SK-N-SH (cell line): ENCODE data around the gene LMOD3. TPM values are rescaled to one million over a fixed set of nuclear protein-coding genes. Genes with fewer than 3 reads are reported as not detected.

Source experiments
- CTCF ChIA-PET: fragments of 300-600, 350-600 bp; formaldehyde crosslinking; extraction: SDS; loops from one replicate; lab custom pipeline; 2021; lab: Yijun Ruan, JAX
- POLR2A ChIA-PET: fragments of 350-600 bp; sonication (Branson Sonifier 250); formaldehyde crosslinking; extraction: SDS; loops from one replicate; lab custom pipeline; 2020; ENCODE audit warnings: antibody characterized with exemption, inconsistent platforms; lab: Yijun Ruan, JAX
- DNase-seq: peaks from one replicate; pipeline ENCODE4 v3.0.0; 2012
- H2AFZ ChIP-seq: fragments of 200-600 bp; sonication (generic); 2 replicates; pipeline ENCODE4 v1.8.1; 2016; ENCODE audit warnings: antibody characterized with exemption, mild to moderate bottlenecking, low read depth
- H3F3A ChIP-seq: fragments of 200-600 bp; sonication (generic); replicated peaks from 2 replicates; pipeline ENCODE3; 2016; ENCODE audit warnings: antibody characterized with exemption, mild to moderate bottlenecking; ENCODE audit not compliant: insufficient read depth
- H3K27ac ChIP-seq, 2 experiments: fragments of 200-500 bp in 1 of 2; fragments of 200-600 bp in 1 of 2; sonication (Bioruptor generic) in 1 of 2; sonication (generic), shearing (Covaris generic) in 1 of 2; 2 replicates each; pipeline versions ENCODE4 v1.5.1 to v1.6.1; 2014 to 2016; ENCODE audit warnings: low read depth in 2 of 2, inconsistent platforms in 1 of 2, low read length in 1 of 2, mild to moderate bottlenecking in 1 of 2, mixed read lengths in 1 of 2
- H3K27me3 ChIP-seq: fragments of 200-600 bp; sonication (generic), shearing (Covaris generic); 2 replicates; pipeline ENCODE4 v1.6.1; 2016; ENCODE audit warnings: mixed run types; ENCODE audit not compliant: insufficient read depth
- H3K36me3 ChIP-seq, 2 experiments: fragments of 200-500 bp in 1 of 2; fragments of 200-600 bp in 1 of 2; sonication (Bioruptor generic) in 1 of 2; sonication (generic) in 1 of 2; replicated peaks in 1 of 2; 2 replicates each; pipeline versions ENCODE3 to v1.5.1; 2014 to 2016; ENCODE audit warnings: low read length in 1 of 2, mild to moderate bottlenecking in 1 of 2; ENCODE audit not compliant: insufficient read depth in 2 of 2, control insufficient read depth in 1 of 2
- H3K4me1 ChIP-seq, 2 experiments: fragments of 200-500 bp in 1 of 2; fragments of 200-600 bp in 1 of 2; sonication (Bioruptor generic) in 1 of 2; sonication (generic), shearing (Covaris generic) in 1 of 2; 2 replicates each; pipeline versions ENCODE4 v1.5.1 to v1.6.1; 2014 to 2016; ENCODE audit warnings: low read depth in 1 of 2, low read length in 1 of 2, mixed run types in 1 of 2; ENCODE audit not compliant: insufficient read depth in 2 of 2, control insufficient read depth in 1 of 2
- H3K4me2 ChIP-seq: fragments of 200-600 bp; sonication (generic), shearing (Covaris generic); 2 replicates; pipeline ENCODE4 v1.6.1; 2017; ENCODE audit warnings: mixed run types
- H3K4me3 ChIP-seq, 2 experiments: fragments of 200-500 bp in 1 of 2; fragments of 200-600 bp in 1 of 2; sonication (Bioruptor generic) in 1 of 2; sonication (generic), shearing (Covaris generic) in 1 of 2; 2 replicates each; pipeline versions ENCODE4 v1.5.1 to v1.8.1; 2014 to 2016; ENCODE audit warnings: low read depth in 2 of 2, inconsistent platforms in 1 of 2, low read length in 1 of 2, mild to moderate bottlenecking in 1 of 2, mixed read lengths in 1 of 2, moderate library complexity in 1 of 2
- H3K79me2 ChIP-seq: fragments of 200-600 bp; sonication (generic); 2 replicates; pipeline ENCODE4 v1.8.1; 2017; ENCODE audit warnings: mild to moderate bottlenecking; ENCODE audit not compliant: insufficient read depth
- H3K9ac ChIP-seq: fragments of 200-600 bp; sonication (generic); 2 replicates; pipeline ENCODE4 v1.6.1; 2017; ENCODE audit warnings: mixed run types
- H3K9me2 ChIP-seq: fragments of 200-600 bp; sonication (generic); 2 replicates; pipeline ENCODE4 v1.6.1; 2017; ENCODE audit warnings: mixed run types
- H3K9me3 ChIP-seq: fragments of 200-600 bp; sonication (generic); 2 replicates; pipeline ENCODE4 v1.6.1; 2017; ENCODE audit warnings: mixed run types, mild to moderate bottlenecking, moderate library complexity
- H4K20me1 ChIP-seq: fragments of 200-600 bp; sonication (generic); 2 replicates; pipeline ENCODE4 v1.6.1; 2017; ENCODE audit warnings: mild to moderate bottlenecking, mixed run types; ENCODE audit not compliant: insufficient read depth
- CTCF ChIP-seq: fragments of 200-600 bp; sonication (generic); IDR thresholded peaks from 2 replicates; pipeline ENCODE4 v1.6.1; 2017; ENCODE audit warnings: antibody characterized with exemption, mild to moderate bottlenecking, moderate library complexity
- ELF1 ChIP-seq: IDR thresholded peaks from 2 replicates; pipeline ENCODE4 v1.4.0; 2012
- EP300 ChIP-seq, 2 experiments: IDR thresholded peaks; 2 replicates each; pipeline versions ENCODE4 v1.4.0 to v1.6.1; 2012; ENCODE audit warnings: borderline replicate concordance in 1 of 2, low read depth in 1 of 2, low read length in 1 of 2
- GABPA ChIP-seq: IDR thresholded peaks from 2 replicates; pipeline ENCODE4 v1.4.0; 2012; ENCODE audit warnings: low read depth, mild to moderate bottlenecking
- RFX5 ChIP-seq: IDR thresholded peaks from 2 replicates; pipeline ENCODE4 v1.6.1; 2012; ENCODE audit warnings: mild to moderate bottlenecking, improper control_type of control experiment, low read length
- RXRA ChIP-seq: IDR thresholded peaks from 2 replicates; pipeline ENCODE4 v1.4.0; 2012; ENCODE audit warnings: low read depth, mild to moderate bottlenecking, borderline replicate concordance
- SMC3 ChIP-seq: IDR thresholded peaks from 2 replicates; pipeline ENCODE4 v1.6.1; 2012; ENCODE audit warnings: low read depth, low read length, improper control_type of control experiment
- TCF12 ChIP-seq: IDR thresholded peaks from 2 replicates; pipeline ENCODE4 v1.4.0; 2012
- TEAD4 ChIP-seq: IDR thresholded peaks from 2 replicates; pipeline ENCODE4 v1.4.0; 2012; ENCODE audit warnings: mild to moderate bottlenecking, borderline replicate concordance; ENCODE audit not compliant: insufficient read depth
- WGBS: methylation state at CpG from one replicate; pipeline ENCODE4 v1.1.6; 2017; ENCODE audit warnings: low lambda C conversion rate; 5-methylcytosine and 5-hydroxymethylcytosine counted together
- polyA plus RNA-seq, 3 experiments: library from polyadenylated mRNA; depleted of rRNA; stranded (reverse); fragments of >200 nt; gene quantifications; 2 replicates each; pipeline ENCODE4 v1.2.3, GENCODE V29; 2012
- TF ChIP-seq, protein P1 (sequence below): fragments of 150-350 bp; IDR thresholded peaks from 2 replicates; pipeline ENCODE4 v1.6.1; 2017; ENCODE audit warnings: antibody characterized with exemption, low read length, low read depth, borderline replicate concordance
- TF ChIP-seq, protein P2 (sequence below): IDR thresholded peaks from 2 replicates; pipeline ENCODE4 v1.4.0; 2012; ENCODE audit warnings: low read depth, borderline replicate concordance
- TF ChIP-seq, protein P3 (sequence below): IDR thresholded peaks from 2 replicates; pipeline ENCODE4 v1.4.0; 2012; ENCODE audit warnings: low read depth, borderline replicate concordance

LMOD3 gene
- polyA plus RNA-seq, 1 of the 3 experiments (the other 2 are of a cell fraction) = not detected

DNA sequence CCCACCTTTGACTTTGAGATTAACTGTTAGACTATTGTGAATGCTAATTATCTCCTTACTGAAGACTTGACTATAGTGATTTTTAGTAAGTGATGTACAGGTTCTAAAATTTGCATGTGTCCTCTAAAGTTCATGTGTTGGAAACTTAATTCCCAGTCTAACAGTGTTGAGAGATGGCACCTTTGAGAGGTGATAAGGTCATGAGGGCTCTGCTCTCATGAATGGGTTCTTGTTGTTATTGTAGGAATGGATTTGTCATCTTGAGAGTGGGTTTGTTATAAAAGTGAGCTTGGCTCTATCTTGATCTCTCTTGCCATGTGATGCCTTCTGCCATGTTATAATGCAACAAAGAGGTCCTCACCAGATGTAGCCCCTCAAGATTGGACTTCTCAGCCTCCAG, 18.9 kb upstream of the LMOD3 start:
- DNase-seq = no peak
- Histone ChIP-seq H2AFZ (no peak overlapping the region), H3F3A (no peaks in the 10 kb centered on the region), H3K27ac (no peak overlapping the region), H3K9ac (no peak overlapping the region), H3K27me3 (no peaks in the 10 kb centered on the region), H3K4me1 (peaks cover 4 to 15% of the 10 kb centered on the region in 2 experiments; a peak in 3 of 4 replicates), H4K20me1 (no peaks in the 10 kb centered on the region), H3K4me2 (no peak overlapping the region), H3K4me3 (no peak overlapping the region), H3K36me3 (no peaks in the 10 kb centered on the region), H3K79me2 (no peaks in the 10 kb centered on the region), H3K9me3 (no peaks in the 10 kb centered on the region), H3K9me2 (no peaks in the 10 kb centered on the region)
- no peak for TF ChIP-seq TEAD4
- POLR2A ChIA-PET = no interaction called here
- CTCF ChIA-PET = interaction anchor here (1.1 to 1.5 kb wide), 2 partner anchors 159 to 165 kb away, joined by 3 to 5 read pairs; no protein-coding TSS in a partner anchor

DNA sequence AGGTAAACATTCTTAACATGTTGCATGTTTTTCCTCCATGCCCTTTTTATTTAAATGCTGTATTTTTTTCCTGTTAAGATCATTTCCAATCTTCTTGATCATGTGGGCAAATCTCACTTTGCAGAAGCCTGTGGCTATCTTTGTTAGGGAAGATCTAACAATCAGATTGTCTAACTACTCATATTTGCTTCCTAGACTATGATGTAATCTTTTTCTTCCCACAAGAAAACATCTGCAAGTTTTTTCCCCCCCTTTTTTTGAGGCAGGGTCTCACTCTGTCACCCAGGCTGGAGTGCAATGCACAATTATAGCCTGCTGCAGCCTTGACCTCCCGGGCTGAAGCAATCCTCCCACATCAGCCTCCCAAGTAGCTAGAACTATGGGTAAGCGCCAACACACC, 15.0 kb upstream of the LMOD3 start:
- H3K9ac ChIP-seq = no peak overlapping the region
- no peaks in the 10 kb centered on the region for H3K27me3 ChIP-seq
- H3K4me3 ChIP-seq = no peak overlapping the region
- H3K27ac ChIP-seq = no peak overlapping the region
- no peaks in the 10 kb centered on the region for H3K36me3 ChIP-seq
- POLR2A ChIA-PET = no interaction called here
- no peaks in the 10 kb centered on the region for H3K4me1 ChIP-seq
- H3K9me2 ChIP-seq = no peaks in the 10 kb centered on the region
- TF ChIP-seq EP300 (IDR thresholded peaks at IDR 0.05; ENCODE audit: borderline replicate concordance in 1 of 2, low read depth in 1 of 2, low read length in 1 of 2) (no peak), RFX5 (no peak), GABPA (no peak), TCF12 (no peak), SMC3 (no peak), RXRA (no peak), CTCF (no peak), ELF1 (no peak)
- TF ChIP-seq, protein P1, sequence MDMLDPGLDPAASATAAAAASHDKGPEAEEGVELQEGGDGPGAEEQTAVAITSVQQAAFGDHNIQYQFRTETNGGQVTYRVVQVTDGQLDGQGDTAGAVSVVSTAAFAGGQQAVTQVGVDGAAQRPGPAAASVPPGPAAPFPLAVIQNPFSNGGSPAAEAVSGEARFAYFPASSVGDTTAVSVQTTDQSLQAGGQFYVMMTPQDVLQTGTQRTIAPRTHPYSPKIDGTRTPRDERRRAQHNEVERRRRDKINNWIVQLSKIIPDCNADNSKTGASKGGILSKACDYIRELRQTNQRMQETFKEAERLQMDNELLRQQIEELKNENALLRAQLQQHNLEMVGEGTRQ = no peak
- TF ChIP-seq, protein P2, sequence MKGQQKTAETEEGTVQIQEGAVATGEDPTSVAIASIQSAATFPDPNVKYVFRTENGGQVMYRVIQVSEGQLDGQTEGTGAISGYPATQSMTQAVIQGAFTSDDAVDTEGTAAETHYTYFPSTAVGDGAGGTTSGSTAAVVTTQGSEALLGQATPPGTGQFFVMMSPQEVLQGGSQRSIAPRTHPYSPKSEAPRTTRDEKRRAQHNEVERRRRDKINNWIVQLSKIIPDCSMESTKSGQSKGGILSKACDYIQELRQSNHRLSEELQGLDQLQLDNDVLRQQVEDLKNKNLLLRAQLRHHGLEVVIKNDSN = no peak
- TF ChIP-seq, protein P3, sequence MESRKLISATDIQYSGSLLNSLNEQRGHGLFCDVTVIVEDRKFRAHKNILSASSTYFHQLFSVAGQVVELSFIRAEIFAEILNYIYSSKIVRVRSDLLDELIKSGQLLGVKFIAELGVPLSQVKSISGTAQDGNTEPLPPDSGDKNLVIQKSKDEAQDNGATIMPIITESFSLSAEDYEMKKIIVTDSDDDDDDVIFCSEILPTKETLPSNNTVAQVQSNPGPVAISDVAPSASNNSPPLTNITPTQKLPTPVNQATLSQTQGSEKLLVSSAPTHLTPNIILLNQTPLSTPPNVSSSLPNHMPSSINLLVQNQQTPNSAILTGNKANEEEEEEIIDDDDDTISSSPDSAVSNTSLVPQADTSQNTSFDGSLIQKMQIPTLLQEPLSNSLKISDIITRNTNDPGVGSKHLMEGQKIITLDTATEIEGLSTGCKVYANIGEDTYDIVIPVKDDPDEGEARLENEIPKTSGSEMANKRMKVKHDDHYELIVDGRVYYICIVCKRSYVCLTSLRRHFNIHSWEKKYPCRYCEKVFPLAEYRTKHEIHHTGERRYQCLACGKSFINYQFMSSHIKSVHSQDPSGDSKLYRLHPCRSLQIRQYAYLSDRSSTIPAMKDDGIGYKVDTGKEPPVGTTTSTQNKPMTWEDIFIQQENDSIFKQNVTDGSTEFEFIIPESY = no peak
- TF ChIP-seq, all 33 proteins: peak for 0
- Histone ChIP-seq H4K20me1 (no peaks in the 10 kb centered on the region), H3K4me2 (no peak overlapping the region), H3K9me3 (no peaks in the 10 kb centered on the region), H2AFZ (no peak overlapping the region), H3K79me2 (no peaks in the 10 kb centered on the region), H3F3A (no peaks in the 10 kb centered on the region)
- CTCF ChIA-PET = interaction anchor here (1.2 to 3.2 kb wide), 4 partner anchors 8 to 314 kb away, joined by 3 to 10 read pairs (median 5); no protein-coding TSS in a partner anchor
- 92% methylated on average over 2 of the region's 2 CpGs for WGBS
- DNase-seq = no peak
